Breast epithelium (tissue), 3 donors: Measurements from ENCODE around the gene RCAN3.

Experiments
- POLR2A ChIP-seq: fragments of 450-650 bp; IDR thresholded peaks from one replicate; pipeline ENCODE4 v1.6.1; 2016; ENCODE audit warnings: antibody characterized with exemption, mild to moderate bottlenecking, moderate library complexity
- POLR2AphosphoS5 ChIP-seq, 3 donors: sonication (generic); formaldehyde crosslinking; IDR thresholded peaks; one replicate each; pipeline ENCODE4 v1.6.1; 2017; ENCODE audit warnings: antibody characterized with exemption in 3 of 3
- TF ChIP-seq, protein P1 (sequence below), 3 donors: fragments of 450-650 bp; IDR thresholded peaks; one replicate each; pipeline ENCODE4 v1.5.1; 2016 to 2017; ENCODE audit warnings: antibody characterized with exemption in 3 of 3, mild to moderate bottlenecking in 3 of 3, moderate library complexity in 3 of 3

DNA sequence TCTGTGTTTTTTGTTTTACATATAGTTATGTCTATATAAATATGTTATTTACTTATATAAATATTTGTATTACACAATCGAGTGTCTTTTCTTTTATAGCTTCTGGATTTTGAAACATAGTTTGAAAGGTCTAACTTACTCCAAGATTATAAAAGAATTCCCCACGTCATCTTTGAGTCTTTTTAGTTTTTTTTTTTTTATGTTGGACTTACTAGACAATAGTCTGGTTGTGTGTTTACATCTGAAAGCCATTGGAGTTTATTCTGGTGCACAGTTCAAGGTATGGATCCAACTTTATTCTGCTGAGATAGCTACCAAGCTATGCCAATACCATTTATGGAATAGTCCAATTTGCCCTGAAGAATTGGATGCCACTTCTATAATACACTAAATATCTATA is 26.1 kb upstream of the RCAN3 start:
- TF ChIP-seq, protein P1, sequence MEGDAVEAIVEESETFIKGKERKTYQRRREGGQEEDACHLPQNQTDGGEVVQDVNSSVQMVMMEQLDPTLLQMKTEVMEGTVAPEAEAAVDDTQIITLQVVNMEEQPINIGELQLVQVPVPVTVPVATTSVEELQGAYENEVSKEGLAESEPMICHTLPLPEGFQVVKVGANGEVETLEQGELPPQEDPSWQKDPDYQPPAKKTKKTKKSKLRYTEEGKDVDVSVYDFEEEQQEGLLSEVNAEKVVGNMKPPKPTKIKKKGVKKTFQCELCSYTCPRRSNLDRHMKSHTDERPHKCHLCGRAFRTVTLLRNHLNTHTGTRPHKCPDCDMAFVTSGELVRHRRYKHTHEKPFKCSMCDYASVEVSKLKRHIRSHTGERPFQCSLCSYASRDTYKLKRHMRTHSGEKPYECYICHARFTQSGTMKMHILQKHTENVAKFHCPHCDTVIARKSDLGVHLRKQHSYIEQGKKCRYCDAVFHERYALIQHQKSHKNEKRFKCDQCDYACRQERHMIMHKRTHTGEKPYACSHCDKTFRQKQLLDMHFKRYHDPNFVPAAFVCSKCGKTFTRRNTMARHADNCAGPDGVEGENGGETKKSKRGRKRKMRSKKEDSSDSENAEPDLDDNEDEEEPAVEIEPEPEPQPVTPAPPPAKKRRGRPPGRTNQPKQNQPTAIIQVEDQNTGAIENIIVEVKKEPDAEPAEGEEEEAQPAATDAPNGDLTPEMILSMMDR (IDR thresholded peaks at IDR 0.05) = no peak
- no peak for TF ChIP-seq POLR2AphosphoS5 (IDR thresholded peaks at IDR 0.05)
- no peak for TF ChIP-seq POLR2A
